Measurements from ENCODE around the gene IQCH. TPM values are rescaled to one million over a fixed set of nuclear protein-coding genes. Genes with fewer than 3 reads are reported as not detected.

The IQCH gene
- polyA plus RNA-seq, 2 of the 4 experiments (the other 2 are of a cell fraction): 1.5 to 3.8 TPM

- TF ChIP-seq ESRRA (IDR thresholded peaks at IDR 0.05; ENCODE audit: borderline replicate concordance, low read length): 0 out of 2 replicates have a peak, but pooled peaks have one; percentile 10
- TF ChIP-seq HOXA7 (CRISPR knock-in tag; IDR thresholded peaks at IDR 0.05): no peak
- TF ChIP-seq KDM5A (IDR thresholded peaks at IDR 0.05): peak; percentile 80
- no peak for TF ChIP-seq KDM1A (IDR thresholded peaks at IDR 0.05; ENCODE audit: low read depth)
- peak; percentile 96 for TF ChIP-seq BHLHE40 (IDR thresholded peaks at IDR 0.05; ENCODE audit: low read depth, low read length)
- TF ChIP-seq FOSL2 (IDR thresholded peaks at IDR 0.05): no peak
- TF ChIP-seq FOSL2 (CRISPR knock-in tag; IDR thresholded peaks at IDR 0.05): peak; percentile 86
Observed at GRCh38 chr15:67254238-67255175, at the start of gene IQCH, which contains the start of gene AAGAB (continued).

- ATAC-seq (no peak), DNase-seq (ENCODE audit: low read depth in 1 of 2, low spot score in 1 of 2) (no peak), FAIRE-seq (no peak)
- WGBS (ENCODE audit: missing lambda C conversion rate): 93% methylated on average over 3 of the region's 3 CpGs
- ChIA-PET POLR2A (no interaction called here), CTCF (interaction anchor here (2.2 kb wide), 2 partner anchors 9 to 32 kb away, joined by 5 to 9 read pairs; no protein-coding TSS in a partner anchor)
- Histone ChIP-seq H3K4me1 (no peaks in the 10 kb centered on the region), H3K4me3 (no peak overlapping the region), H3K9me3 (no peaks in the 10 kb centered on the region), H3K4me2 (no peak overlapping the region), H3K27ac (no peak overlapping the region)
- TF ChIP-seq GATA3 (IDR thresholded peaks at IDR 0.05; ENCODE audit: borderline replicate concordance) (no peak), HOXA7 (CRISPR knock-in tag; IDR thresholded peaks at IDR 0.05) (no peak), EP300 (IDR thresholded peaks at IDR 0.05) (no peak), HMGXB4 (CRISPR knock-in tag; IDR thresholded peaks at IDR 0.05; ENCODE audit: borderline replicate concordance) (no peak), NPAS2 (CRISPR knock-in tag; IDR thresholded peaks at IDR 0.05; ENCODE audit: borderline replicate concordance) (no peak), ATOH8 (CRISPR knock-in tag; IDR thresholded peaks at IDR 0.05; ENCODE audit: low read depth) (no peak), E2F6 (IDR thresholded peaks at IDR 0.05; ENCODE audit: borderline replicate concordance, low read depth) (no peak), CEBPB (IDR thresholded peaks at IDR 0.05) (no peak), HOXB13 (CRISPR knock-in tag; IDR thresholded peaks at IDR 0.05; ENCODE audit: low read depth) (no peak), FOSB (CRISPR knock-in tag; IDR thresholded peaks at IDR 0.05) (no peak)
Observed at GRCh38 chr15:67207555-67208207, 46.9 kb upstream of the IQCH start.

- CTCF ChIA-PET: interaction anchor here (1.2 to 2.2 kb wide), 3 partner anchors 9 to 96 kb away, joined by 3 to 9 read pairs (median 5); no protein-coding TSS in a partner anchor
- FAIRE-seq: no peak
- TF ChIP-seq HEYL (CRISPR knock-in tag; IDR thresholded peaks at IDR 0.05): no peak
- no peak for TF ChIP-seq BCL3 (IDR thresholded peaks at IDR 0.05)
- no peak for TF ChIP-seq NPAS2 (CRISPR knock-in tag; IDR thresholded peaks at IDR 0.05; ENCODE audit: borderline replicate concordance)
- no peak for TF ChIP-seq POLR2A (IDR thresholded peaks at IDR 0.05; ENCODE audit: low read length)
- TF ChIP-seq REST (IDR thresholded peaks at IDR 0.05): no peak
- no peak for TF ChIP-seq HOXB13 (CRISPR knock-in tag; IDR thresholded peaks at IDR 0.05; ENCODE audit: low read depth)
- no peak for TF ChIP-seq TFCP2L1 (CRISPR knock-in tag; IDR thresholded peaks at IDR 0.05)
- no peak for TF ChIP-seq ESRRA (IDR thresholded peaks at IDR 0.05; ENCODE audit: borderline replicate concordance, low read length)
- TF ChIP-seq ZC3H11A (IDR thresholded peaks at IDR 0.05): no peak
- no peak for TF ChIP-seq CBX8 (IDR thresholded peaks at IDR 0.05)
- no peak for TF ChIP-seq RNF2 (IDR thresholded peaks at IDR 0.05; ENCODE audit: borderline replicate concordance, low read depth)
- TF ChIP-seq SMC3 (IDR thresholded peaks at IDR 0.05): no peak
- TF ChIP-seq JUN (IDR thresholded peaks at IDR 0.05): no peak
- TF ChIP-seq KDM5A (IDR thresholded peaks at IDR 0.05): no peak
Observed at GRCh38 chr15:67208396-67208795, 46.2 kb upstream of the IQCH start.

More at GRCh38 chr15:67208396-67208795, 46.2 kb upstream of the IQCH start:
- Histone ChIP-seq H3K4me1 (no peaks in the 10 kb centered on the region), H3K27ac (no peak overlapping the region), H3K4me3 (no peak overlapping the region), H3K9me3 (no peaks in the 10 kb centered on the region), H3K4me2 (no peak overlapping the region)
- 91% methylated on average over 2 of the region's 2 CpGs for WGBS (ENCODE audit: missing lambda C conversion rate)
- DNase-seq (ENCODE audit: low read depth in 1 of 2, low spot score in 1 of 2) (no peak), ATAC-seq (no peak)
- POLR2A ChIA-PET: no interaction called here

All from A549 (cell line).